GM13976 (cell line): ENCODE results near the gene BTK.

Experiments
- DNase-seq: peaks from one replicate; pipeline ENCODE4 v3.0.0; 2012; ENCODE audit warnings: low spot score
- in situ Hi-C: fragments of 300-500 bp; cut with MboI; formaldehyde crosslinking; loops from one replicate; pipeline ENCODE4 v1.12.0; 2022; ENCODE audit warnings: low sequenced_read_pairs, mixed read lengths, inconsistent platforms; ENCODE audit not compliant: unreplicated experiment
- TF ChIP-seq, protein P1 (sequence below): IDR thresholded peaks from 2 replicates; pipeline ENCODE4 v1.5.1; 2012; ENCODE audit warnings: borderline replicate concordance, mild to moderate bottlenecking; ENCODE audit not compliant: insufficient read depth; ENCODE audit errors: extremely low read depth, missing control alignments, control extremely low read depth

Gene BTK

DNA sequence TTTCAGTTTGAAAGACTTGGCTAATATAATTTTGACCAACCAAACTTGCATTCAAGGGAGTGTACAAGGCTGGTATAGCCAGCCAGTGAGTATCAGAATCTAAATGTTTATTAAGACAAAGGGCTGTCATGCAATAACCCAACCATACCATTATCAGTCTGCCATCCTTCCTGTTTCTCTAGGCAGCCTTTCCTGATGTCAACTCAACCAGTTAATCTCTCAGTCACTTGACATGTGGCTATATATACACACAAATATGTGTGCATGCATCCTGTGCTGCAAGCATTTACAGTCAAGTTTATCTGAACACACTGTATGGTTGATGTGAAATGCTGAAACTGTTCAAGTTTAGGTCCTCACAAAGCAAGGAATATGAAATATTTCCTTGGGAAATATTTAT, 17.2 kb downstream of the BTK start:
- DNase-seq: no peak
- in situ Hi-C loops: no loop called here
- TF ChIP-seq, protein P1, sequence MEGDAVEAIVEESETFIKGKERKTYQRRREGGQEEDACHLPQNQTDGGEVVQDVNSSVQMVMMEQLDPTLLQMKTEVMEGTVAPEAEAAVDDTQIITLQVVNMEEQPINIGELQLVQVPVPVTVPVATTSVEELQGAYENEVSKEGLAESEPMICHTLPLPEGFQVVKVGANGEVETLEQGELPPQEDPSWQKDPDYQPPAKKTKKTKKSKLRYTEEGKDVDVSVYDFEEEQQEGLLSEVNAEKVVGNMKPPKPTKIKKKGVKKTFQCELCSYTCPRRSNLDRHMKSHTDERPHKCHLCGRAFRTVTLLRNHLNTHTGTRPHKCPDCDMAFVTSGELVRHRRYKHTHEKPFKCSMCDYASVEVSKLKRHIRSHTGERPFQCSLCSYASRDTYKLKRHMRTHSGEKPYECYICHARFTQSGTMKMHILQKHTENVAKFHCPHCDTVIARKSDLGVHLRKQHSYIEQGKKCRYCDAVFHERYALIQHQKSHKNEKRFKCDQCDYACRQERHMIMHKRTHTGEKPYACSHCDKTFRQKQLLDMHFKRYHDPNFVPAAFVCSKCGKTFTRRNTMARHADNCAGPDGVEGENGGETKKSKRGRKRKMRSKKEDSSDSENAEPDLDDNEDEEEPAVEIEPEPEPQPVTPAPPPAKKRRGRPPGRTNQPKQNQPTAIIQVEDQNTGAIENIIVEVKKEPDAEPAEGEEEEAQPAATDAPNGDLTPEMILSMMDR: no peak

DNA sequence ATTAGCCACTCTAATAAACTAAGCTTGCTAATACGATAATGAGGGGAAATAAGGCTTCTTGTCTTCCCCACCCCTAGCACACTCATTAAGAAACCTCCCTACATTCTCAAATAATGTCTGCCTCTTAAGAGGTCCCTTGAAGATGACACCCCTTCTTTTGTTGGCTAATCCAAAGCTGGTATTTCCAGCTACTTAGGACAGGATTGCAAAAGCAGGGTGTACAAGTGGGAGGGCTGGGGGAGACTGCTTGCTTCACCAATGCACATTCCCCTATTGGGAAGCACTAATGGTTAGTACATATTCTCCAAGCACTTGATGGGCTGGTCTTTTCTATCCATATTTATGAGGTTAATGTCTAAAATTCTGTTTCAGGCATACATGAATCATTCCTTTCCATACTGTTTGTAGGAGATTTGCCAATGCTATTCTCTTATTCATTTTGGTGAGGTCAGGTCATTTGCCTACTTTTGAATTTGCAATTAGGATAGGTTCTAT, 20.6 kb downstream of the BTK start:
- in situ Hi-C loops: no loop called here
- TF ChIP-seq, protein P1: no peak
- DNase-seq: no peak

DNA sequence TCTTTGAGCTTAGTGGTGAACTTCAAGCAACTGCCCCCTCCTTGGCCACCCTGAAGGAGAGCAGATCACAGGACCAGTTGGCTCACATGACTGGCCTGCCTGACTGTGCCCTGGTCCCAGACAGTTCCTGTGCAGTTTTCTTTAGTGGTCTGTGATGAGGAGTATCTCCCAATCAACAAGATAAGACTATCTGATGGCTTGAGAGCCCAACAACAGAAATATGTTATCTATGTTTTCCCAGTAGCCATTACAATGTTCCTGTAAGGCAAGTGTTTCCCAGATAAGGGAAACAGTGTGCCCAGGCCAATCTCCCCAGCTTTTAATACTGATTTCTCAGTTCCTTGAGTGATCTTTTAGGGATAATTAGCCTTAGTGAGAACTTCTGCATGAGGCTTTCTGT, 23.2 kb downstream of the BTK start:
- DNase-seq: no peak
- in situ Hi-C loops: no loop called here
- TF ChIP-seq, protein P1: no peak

DNA sequence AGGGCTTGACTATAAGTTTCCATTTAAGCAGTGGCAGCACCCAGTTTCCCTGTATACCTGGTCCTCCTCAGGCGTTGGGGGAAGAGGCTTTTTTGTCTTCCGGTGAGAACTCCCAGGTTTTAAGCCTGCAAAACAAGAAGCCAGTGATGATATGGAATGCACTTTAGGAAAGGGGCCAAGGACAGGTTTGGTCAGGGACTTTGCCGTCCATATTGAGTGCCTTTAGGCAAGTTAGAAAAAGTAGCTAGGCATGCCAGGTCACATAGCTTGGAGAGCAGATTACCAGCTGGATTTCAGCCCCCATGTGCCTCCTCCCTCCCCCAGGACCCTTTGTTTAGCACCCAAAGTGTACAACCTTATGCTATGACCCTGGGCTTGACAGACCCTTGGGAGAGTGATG, 23.9 kb downstream of the BTK start:
- TF ChIP-seq, protein P1: no peak
- in situ Hi-C loops: no loop called here
- no peak for DNase-seq

DNA sequence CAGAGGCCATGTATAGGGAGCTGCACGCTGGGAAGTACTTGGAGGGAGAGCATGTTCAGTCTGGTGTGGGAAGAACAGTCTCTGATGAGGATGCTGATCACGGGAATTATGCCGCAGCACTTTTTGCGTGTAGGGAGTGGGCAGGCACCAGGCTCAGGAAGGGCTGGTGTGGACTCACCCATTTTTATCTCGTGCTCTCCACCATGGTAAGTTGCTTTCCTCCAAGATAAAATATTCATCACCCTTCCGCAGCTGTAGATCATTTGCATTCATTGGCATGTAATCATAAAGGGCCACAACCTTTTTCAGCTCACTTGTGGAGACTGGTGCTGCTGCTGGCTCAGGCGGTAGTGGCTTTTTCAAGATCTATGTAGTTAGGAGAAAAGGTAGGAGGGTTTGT, 25.6 kb downstream of the BTK start:
- TF ChIP-seq, protein P1: no peak
- in situ Hi-C loops: no loop called here
- no peak for DNase-seq

DNA sequence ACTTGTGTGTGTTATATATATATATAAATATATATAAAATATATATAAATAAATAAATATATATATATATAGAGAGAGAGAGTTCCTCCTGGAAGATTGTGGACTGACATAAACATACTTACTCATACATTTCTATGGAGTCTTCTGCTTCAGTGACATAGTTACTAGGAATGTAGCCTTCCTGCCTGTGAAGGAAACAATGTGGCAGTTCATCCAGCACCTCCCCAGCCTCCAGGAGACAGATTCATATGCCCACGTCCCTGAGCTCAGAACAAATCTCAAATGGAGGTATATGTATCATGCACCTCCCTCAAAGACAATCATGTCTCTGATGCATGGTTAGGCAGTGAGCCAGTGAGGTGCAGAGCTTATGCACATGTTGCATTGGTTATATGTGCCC, 26.0 kb downstream of the BTK start:
- no peak for DNase-seq
- in situ Hi-C loops: no loop called here
- TF ChIP-seq, protein P1: no peak
